GM23338 (cell line): ENCODE results near the gene ENPP1.
A peak's percentile ranks its signal among the peaks of the same experiment; 100 is the strongest.
"Not testable (repeated sequence)": the region's sequence is repeated elsewhere in the genome, so short reads cannot be mapped to it uniquely, and the experiment has no call there.

Experiments used
- CREB1 ChIP-seq: fragments of 250-450 bp; sonication (Bioruptor Pico); IDR thresholded peaks from 2 replicates; pipeline ENCODE4 v1.5.0; 2020; ENCODE audit warnings: low read depth, mild to moderate bottlenecking, moderate library complexity
- EZH2 ChIP-seq: fragments of 200-600 bp; sonication (generic); IDR thresholded peaks from one replicate; pipeline ENCODE4 v1.8.0; 2017; ENCODE audit warnings: antibody characterized with exemption, mild to moderate bottlenecking, low read depth; ENCODE audit not compliant: unreplicated experiment
- EZH2phosphoT487 ChIP-seq: fragments of 200-600 bp; sonication (generic); IDR thresholded peaks from one replicate; pipeline ENCODE4 v1.8.1; 2018; ENCODE audit warnings: antibody characterized with exemption; ENCODE audit not compliant: unreplicated experiment
- JUNB ChIP-seq: IDR thresholded peaks from one replicate; pipeline ENCODE4 v1.6.1; 2016; ENCODE audit warnings: antibody characterized with exemption; ENCODE audit not compliant: unreplicated experiment
- NANOG ChIP-seq: IDR thresholded peaks from 2 replicates; pipeline ENCODE4 v1.6.1; 2016; ENCODE audit warnings: antibody characterized with exemption, borderline replicate concordance
- POLR2AphosphoS5 ChIP-seq: IDR thresholded peaks from 2 replicates; pipeline ENCODE4 v1.6.1; 2016; ENCODE audit warnings: antibody characterized with exemption, low read depth
- REST ChIP-seq: IDR thresholded peaks from one replicate; pipeline ENCODE4 v1.6.1; 2018; ENCODE audit warnings: antibody characterized with exemption; ENCODE audit not compliant: unreplicated experiment
- STAT1 ChIP-seq: IDR thresholded peaks from one replicate; pipeline ENCODE4 v1.6.1; 2016; ENCODE audit warnings: antibody characterized with exemption; ENCODE audit not compliant: unreplicated experiment
- ZNF331 ChIP-seq: fragments of 250-450 bp; sonication (Bioruptor Pico); IDR thresholded peaks from 2 replicates; pipeline ENCODE4 v1.5.0; 2020; ENCODE audit warnings: low read depth, mild to moderate bottlenecking, moderate library complexity
- ZNF462 ChIP-seq: fragments of 250-450 bp; sonication (Bioruptor Pico); IDR thresholded peaks from 2 replicates; pipeline ENCODE4 v1.5.0; 2020; ENCODE audit warnings: mild to moderate bottlenecking, moderate library complexity
- TF ChIP-seq, protein P1 (sequence below), 2 experiments: fragments of 200-600 bp in 1 of 2; sonication (generic) in 1 of 2; conservative IDR thresholded peaks; 2 replicates each; pipeline versions ENCODE4 v1.5.1 to v1.6.1; 2016 to 2017; ENCODE audit warnings: antibody characterized with exemption in 2 of 2, low read depth in 2 of 2, mild to moderate bottlenecking in 2 of 2, moderate library complexity in 1 of 2
- TF ChIP-seq, protein P2 (sequence below): IDR thresholded peaks from 2 replicates; pipeline ENCODE4 v1.6.1; 2016; ENCODE audit warnings: antibody characterized with exemption

GRCh38 chr6:131903734-131904133 lies 95.9 kb downstream of the ENPP1 start:
- not testable (repeated sequence) for TF ChIP-seq EZH2phosphoT487; CREB1 (CRISPR knock-in tag); EZH2; REST; ZNF462 (CRISPR knock-in tag); JUNB; ZNF331; STAT1; NANOG
- TF ChIP-seq, protein P1, sequence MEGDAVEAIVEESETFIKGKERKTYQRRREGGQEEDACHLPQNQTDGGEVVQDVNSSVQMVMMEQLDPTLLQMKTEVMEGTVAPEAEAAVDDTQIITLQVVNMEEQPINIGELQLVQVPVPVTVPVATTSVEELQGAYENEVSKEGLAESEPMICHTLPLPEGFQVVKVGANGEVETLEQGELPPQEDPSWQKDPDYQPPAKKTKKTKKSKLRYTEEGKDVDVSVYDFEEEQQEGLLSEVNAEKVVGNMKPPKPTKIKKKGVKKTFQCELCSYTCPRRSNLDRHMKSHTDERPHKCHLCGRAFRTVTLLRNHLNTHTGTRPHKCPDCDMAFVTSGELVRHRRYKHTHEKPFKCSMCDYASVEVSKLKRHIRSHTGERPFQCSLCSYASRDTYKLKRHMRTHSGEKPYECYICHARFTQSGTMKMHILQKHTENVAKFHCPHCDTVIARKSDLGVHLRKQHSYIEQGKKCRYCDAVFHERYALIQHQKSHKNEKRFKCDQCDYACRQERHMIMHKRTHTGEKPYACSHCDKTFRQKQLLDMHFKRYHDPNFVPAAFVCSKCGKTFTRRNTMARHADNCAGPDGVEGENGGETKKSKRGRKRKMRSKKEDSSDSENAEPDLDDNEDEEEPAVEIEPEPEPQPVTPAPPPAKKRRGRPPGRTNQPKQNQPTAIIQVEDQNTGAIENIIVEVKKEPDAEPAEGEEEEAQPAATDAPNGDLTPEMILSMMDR (conservative IDR thresholded peaks at IDR 0.05; ENCODE audit: low read depth in 2 of 2) = not testable (repeated sequence)
- peak; percentile 58 for TF ChIP-seq POLR2AphosphoS5
- TF ChIP-seq, protein P2, sequence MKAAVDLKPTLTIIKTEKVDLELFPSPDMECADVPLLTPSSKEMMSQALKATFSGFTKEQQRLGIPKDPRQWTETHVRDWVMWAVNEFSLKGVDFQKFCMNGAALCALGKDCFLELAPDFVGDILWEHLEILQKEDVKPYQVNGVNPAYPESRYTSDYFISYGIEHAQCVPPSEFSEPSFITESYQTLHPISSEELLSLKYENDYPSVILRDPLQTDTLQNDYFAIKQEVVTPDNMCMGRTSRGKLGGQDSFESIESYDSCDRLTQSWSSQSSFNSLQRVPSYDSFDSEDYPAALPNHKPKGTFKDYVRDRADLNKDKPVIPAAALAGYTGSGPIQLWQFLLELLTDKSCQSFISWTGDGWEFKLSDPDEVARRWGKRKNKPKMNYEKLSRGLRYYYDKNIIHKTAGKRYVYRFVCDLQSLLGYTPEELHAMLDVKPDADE = not testable (repeated sequence)
